Non-pigmented ciliary epithelial cell (primary cell): ENCODE data around the gene FAM200A.
"Not testable (repeated sequence)": the region's sequence is repeated elsewhere in the genome, so short reads cannot be mapped to it uniquely, and the experiment has no call there.

Experiments used
- DNase-seq: peaks from one replicate; pipeline ENCODE4 v3.0.0-alpha.2; 2010; ENCODE audit warnings: low read depth

Gene FAM200A

GRCh38 chr7:99559175-99559915, 7.4 kb upstream of the FAM200A start:
- DNase-seq = no peak

GRCh38 chr7:99558306-99559174, 6.6 kb upstream of the FAM200A start, which contains the start of gene ZNF655:
ZNF655 (plus strand) TSS chr7:99558642; CDS start chr7:99560560, 1,918 bp downstream.
- DNase-seq = no peak

GRCh38 chr7:99557940-99558305, 6.0 kb upstream of the FAM200A start:
- DNase-seq = no peak

- no peak for DNase-seq
Observed at GRCh38 chr7:99557196-99557607, 5.3 kb upstream of the FAM200A start.

GRCh38 chr7:99554939-99555338, 3.0 kb upstream of the FAM200A start:
- DNase-seq = no peak

GRCh38 chr7:99553039-99553438, 1.1 kb upstream of the FAM200A start:
- no peak for DNase-seq

GRCh38 chr7:99551334-99551733, 580 bp downstream of the FAM200A start:
- DNase-seq = no peak

GRCh38 chr7:99549545-99549944, 2.4 kb downstream of the FAM200A start:
- DNase-seq = not testable (repeated sequence)

- DNase-seq = not testable (repeated sequence)
Observed at GRCh38 chr7:99545308-99545707, 6.6 kb downstream of the FAM200A start.

GRCh38 chr7:99543916-99544315, 8.0 kb downstream of the FAM200A start:
- DNase-seq = no peak

- DNase-seq = no peak
Observed at GRCh38 chr7:99543081-99543671, 8.7 kb downstream of the FAM200A start.

GRCh38 chr7:99541212-99541611, 10.7 kb downstream of the FAM200A start:
- DNase-seq = no peak

- no peak for DNase-seq
Observed at GRCh38 chr7:99540542-99540941, 11.4 kb downstream of the FAM200A start.

GRCh38 chr7:99539213-99539811, 12.6 kb downstream of the FAM200A start:
- no peak for DNase-seq

- no peak for DNase-seq
Observed at GRCh38 chr7:99535667-99536066, 16.2 kb downstream of the FAM200A start.

- no peak for DNase-seq
Observed at GRCh38 chr7:99531354-99531765, 20.6 kb downstream of the FAM200A start.

GRCh38 chr7:99525713-99526440, 26.0 kb downstream of the FAM200A start:
- DNase-seq = no peak

GRCh38 chr7:99521399-99521798, 30.5 kb downstream of the FAM200A start:
- DNase-seq = no peak

GRCh38 chr7:99514050-99514449, 37.9 kb downstream of the FAM200A start:
- no peak for DNase-seq

GRCh38 chr7:99505324-99505662, 46.6 kb downstream of the FAM200A start:
- no peak for DNase-seq

- DNase-seq = peak; percentile 86
Observed at GRCh38 chr7:99504603-99505323, 47.2 kb downstream of the FAM200A start, which contains the start of gene ZKSCAN5. ZKSCAN5 (plus strand) TSS chr7:99504662; CDS start chr7:99506045, 1,383 bp downstream.
